ENCODE data around the gene PCYT2. TPM values are rescaled to one million over a fixed set of nuclear protein-coding genes. Genes with fewer than 3 reads are reported as not detected.

The PCYT2 gene
- total RNA-seq, 2 experiments from 2014 or later, result 28.8 to 29.7 TPM

DNA sequence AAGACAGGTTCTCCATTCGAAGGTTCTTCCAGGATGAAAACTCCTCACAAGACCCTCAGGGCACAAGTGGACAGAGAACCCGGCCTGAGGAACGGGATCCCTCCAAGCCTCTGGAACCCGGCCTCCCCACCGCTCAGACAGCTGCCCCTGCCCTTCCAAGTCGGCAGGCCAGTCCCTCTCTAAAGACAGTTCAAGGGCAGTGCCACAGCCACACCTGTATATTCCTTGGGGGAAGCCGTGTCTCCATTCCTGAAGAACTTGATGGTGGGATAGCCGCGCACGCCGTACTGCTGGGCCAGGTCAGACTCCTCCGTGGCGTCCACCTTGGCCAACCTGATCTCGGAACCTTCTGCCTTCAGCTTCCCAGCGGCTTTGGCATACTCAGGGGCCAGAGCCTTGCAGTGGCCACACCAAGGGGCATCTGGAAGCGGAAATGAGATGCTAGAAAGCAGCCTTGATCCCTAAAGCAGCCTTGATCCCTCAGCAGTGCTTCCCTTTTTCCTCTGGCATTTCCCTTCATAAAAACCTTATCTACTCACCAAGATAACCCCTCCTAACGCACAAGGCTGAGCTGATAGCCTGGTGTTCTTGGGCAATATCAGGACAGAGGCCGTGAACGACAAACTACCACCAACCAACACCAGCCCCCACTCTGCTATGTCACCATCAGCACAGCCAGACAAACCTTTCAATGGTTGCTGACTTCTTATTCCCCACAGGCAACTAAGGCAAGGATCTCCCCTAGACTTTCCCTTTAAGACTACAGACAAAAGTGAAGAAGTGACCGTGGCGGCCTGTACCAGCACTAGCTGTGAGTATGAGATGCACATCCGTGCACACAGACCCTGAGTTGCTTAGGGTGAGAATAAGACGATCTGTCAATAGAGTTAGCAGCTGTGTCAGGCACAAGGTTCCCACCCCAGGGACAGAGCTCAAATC lies 52.0 kb downstream of the PCYT2 start:
- peaks cover 51% of the 10 kb centered on the region for H3K36me3 Mint-ChIP-seq
- intact Hi-C loops (cut with micrococcal nuclease), result no loop called here
- H3K27me3 Mint-ChIP-seq, result no peaks in the 10 kb centered on the region
- DNase-seq, result peak; percentile 27
- peak overlapping the region; percentile 79 for H3K27ac Mint-ChIP-seq
- ChIA-PET POLR2A (interaction anchor here (0.7 to 1.5 kb wide), 5 partner anchors 11 to 175 kb away, joined by 3 to 8 read pairs (median 4); partner anchors contain the start of genes ARL16, HGS, MCRIP1 and MRPL12), CTCF (interaction anchor here (1.2 kb wide), 1 partner anchor 10 kb away, joined by 4 read pairs; no protein-coding TSS in a partner anchor)
- H3K4me3 Mint-ChIP-seq, result peak overlapping the region; percentile 88
- no peaks in the 10 kb centered on the region for H3K9me3 Mint-ChIP-seq
- H3K4me1 Mint-ChIP-seq (ENCODE audit: low read depth), result peaks cover 44% of the 10 kb centered on the region

DNA sequence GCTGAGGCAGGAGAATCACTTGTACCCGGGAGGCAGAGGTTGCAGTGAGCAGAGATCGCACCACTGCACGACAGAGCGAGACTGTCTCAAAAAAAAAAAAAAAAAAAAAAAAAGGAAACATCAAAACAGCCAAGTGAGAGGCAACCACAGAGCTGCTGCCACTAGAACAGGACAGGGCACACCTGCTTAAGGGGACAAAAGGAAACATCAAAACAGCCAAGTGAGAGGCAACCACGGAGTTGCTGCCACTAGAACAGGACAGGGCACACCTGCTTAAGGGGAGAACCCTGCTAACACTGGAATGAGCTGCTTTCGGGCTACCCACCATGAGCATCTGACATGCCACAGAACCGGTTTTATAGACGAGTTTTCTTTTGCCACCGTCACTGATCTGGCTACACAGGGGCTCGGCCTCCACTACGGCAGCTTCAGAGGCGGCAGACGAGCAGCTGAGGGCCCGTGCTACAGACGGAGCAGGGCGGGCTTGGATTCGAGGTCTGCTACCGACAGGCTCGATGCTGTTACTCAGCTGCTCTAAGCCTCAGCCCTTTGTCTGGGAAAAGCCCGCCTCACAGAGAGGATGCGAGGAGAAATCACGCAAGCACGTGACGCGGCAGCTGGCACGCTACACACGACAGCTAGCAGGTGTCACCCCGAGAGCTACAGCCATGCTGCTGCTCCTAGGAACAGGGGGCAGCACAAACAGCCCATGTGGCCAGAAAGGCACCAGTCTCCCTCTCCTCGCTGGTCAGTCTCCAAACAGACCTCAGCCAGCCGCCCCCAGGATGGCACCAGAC lies 52.8 kb downstream of the PCYT2 start:
- ChIA-PET CTCF (interaction anchor here (1.2 kb wide), 1 partner anchor 11 kb away, joined by 4 read pairs; no protein-coding TSS in a partner anchor), POLR2A (interaction anchor here (1.0 to 1.5 kb wide), 3 partner anchors 12 to 25 kb away, joined by 3 to 8 read pairs (median 5); partner anchors contain the start of gene MCRIP1)
- Mint-ChIP-seq H3K9me3 (no peaks in the 10 kb centered on the region), H3K27ac (peak overlapping the region; percentile 18), H3K4me1 (ENCODE audit: low read depth) (peaks cover 38% of the 10 kb centered on the region), H3K4me3 (peak overlapping the region; percentile 88), H3K27me3 (no peaks in the 10 kb centered on the region), H3K36me3 (peaks cover 52% of the 10 kb centered on the region)
- intact Hi-C loops (cut with micrococcal nuclease), result no loop called here
- DNase-seq, result no peak

DNA sequence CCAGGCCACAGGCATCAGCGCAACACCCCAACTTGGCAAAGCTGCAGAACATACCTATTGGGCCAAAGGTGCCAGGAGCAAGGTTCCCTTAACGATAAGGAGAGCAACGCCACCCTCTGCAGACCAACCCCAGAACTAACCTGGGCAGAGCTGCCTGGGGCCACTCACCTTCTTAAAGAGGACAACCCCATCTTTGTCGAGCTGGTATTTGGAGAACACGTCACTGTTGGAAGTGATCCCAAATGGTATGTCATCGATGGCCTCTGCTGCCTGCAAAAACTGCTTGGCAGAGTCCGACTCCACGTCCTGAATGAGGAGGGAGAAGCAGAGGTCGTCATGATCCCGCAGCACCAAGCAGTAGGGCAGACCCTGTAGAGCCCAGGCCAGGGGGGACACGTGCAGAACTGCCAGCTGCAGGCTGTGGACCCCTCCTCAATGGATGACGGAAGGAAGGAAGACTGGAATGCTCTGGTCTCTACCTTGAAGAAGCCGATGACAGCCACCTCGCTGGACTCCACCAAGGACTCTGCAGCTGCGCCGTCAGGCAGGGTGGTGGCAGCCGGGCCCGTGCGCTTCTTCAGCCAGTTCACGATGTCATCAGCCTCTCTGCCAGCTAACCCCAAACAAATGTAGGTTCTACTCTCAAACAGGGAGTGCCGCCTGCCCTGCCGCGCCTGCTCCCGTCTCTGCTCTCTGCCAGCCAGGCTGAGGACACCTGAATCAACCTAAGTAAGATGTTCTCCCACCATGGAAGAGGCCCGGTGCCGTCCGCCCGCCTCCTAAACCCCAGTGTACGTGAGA lies 56.0 kb downstream of the PCYT2 start:
- Mint-ChIP-seq H3K27ac (no peak overlapping the region), H3K36me3 (peaks cover 56% of the 10 kb centered on the region), H3K9me3 (no peaks in the 10 kb centered on the region), H3K4me3 (no peak overlapping the region), H3K4me1 (ENCODE audit: low read depth) (peaks cover 25% of the 10 kb centered on the region), H3K27me3 (no peaks in the 10 kb centered on the region)
- POLR2A ChIA-PET, result interaction anchor here (0.6 to 1.4 kb wide), 3 partner anchors 12 to 47 kb away, joined by 4 to 5 read pairs (median 4); partner anchors contain the start of gene NPB
- DNase-seq, result no peak
- CTCF ChIA-PET, result interaction anchor here (0.6 to 1.6 kb wide), 3 partner anchors 21 to 121 kb away, joined by 3 to 4 read pairs (median 3); no protein-coding TSS in a partner anchor
- intact Hi-C loops (cut with micrococcal nuclease), result no loop called here

DNA sequence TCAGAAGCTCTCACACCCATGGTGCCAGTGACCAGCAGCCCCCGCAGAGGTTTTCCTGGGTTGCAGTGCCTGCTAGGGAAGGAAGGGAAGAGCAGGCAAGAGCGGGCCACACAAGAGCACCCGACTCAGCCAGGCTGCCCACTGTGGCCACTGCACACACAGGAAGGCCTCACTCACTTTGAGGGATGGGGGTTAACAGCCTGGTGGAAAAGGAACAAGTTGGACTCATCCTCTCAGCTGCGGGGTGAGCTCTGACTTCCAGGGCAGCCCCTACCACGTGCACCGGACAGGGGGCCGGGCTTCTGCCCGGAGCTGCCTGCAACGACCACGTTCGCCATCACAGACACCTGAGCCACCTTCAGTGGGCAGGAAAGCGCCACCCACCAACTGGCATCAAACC lies 59.0 kb downstream of the PCYT2 start:
- H3K36me3 Mint-ChIP-seq, result peaks cover 39% of the 10 kb centered on the region
- no peak for DNase-seq
- H3K27ac Mint-ChIP-seq, result no peak overlapping the region
- H3K9me3 Mint-ChIP-seq, result no peaks in the 10 kb centered on the region
- no peak overlapping the region for H3K4me3 Mint-ChIP-seq
- ChIA-PET CTCF (no interaction called here), POLR2A (no interaction called here)
- intact Hi-C loops (cut with micrococcal nuclease), result no loop called here
- H3K4me1 Mint-ChIP-seq (ENCODE audit: low read depth), result peaks cover under 1% of the 10 kb centered on the region
- no peaks in the 10 kb centered on the region for H3K27me3 Mint-ChIP-seq

DNA sequence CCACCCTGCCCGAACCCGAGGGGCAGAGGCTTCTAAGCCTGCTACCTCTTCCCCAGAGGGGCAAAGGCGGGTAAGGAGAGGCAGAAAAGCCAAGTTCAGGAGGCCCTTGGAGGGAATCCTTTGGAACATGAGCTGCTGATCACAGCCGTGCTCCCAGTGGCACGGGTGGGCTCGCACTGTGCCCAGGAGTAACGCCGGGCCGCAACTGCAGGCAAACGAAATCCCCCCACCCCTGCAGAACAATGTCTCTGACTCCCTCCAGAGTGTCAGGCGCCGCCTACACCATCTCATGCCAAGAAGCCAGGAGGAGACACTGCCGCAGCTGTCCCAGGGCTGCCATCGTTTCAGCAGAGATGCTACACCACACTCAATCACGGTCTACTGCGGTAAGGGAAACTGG lies 59.8 kb downstream of the PCYT2 start:
- no peaks in the 10 kb centered on the region for H3K9me3 Mint-ChIP-seq
- H3K4me3 Mint-ChIP-seq, result no peak overlapping the region
- H3K36me3 Mint-ChIP-seq, result peaks cover 47% of the 10 kb centered on the region
- no peak overlapping the region for H3K27ac Mint-ChIP-seq
- CTCF ChIA-PET, result no interaction called here
- H3K27me3 Mint-ChIP-seq, result no peaks in the 10 kb centered on the region
- intact Hi-C loops (cut with micrococcal nuclease), result no loop called here
- DNase-seq, result no peak
- POLR2A ChIA-PET, result interaction anchor here (0.7 kb wide), 1 partner anchor 18 kb away, joined by 3 read pairs; the partner anchor contains the start of gene MCRIP1
- H3K4me1 Mint-ChIP-seq (ENCODE audit: low read depth), result no peaks in the 10 kb centered on the region

Other genes with a start within 250 kb of the PCYT2 start
- 10 to 100 TPM; 49.6 to 57.7 TPM for gene OXLD1, start 244.8 kb downstream of the PCYT2 start, total RNA-seq
- gene CCDC137, start 244.7 kb downstream of the PCYT2 start, total RNA-seq, result 10 to 100 TPM; 34.0 to 36.8 TPM
- gene ARL16, start 227.6 kb downstream of the PCYT2 start, total RNA-seq, result 10 to 100 TPM; 15.1 to 17.1 TPM
- 100 to 1,000 TPM in 1 of 2 experiments, 10 to 100 TPM in 1; 96.9 to 111 TPM for gene HGS, start 227.4 kb downstream of the PCYT2 start, total RNA-seq
- gene MRPL12, start 208.0 kb downstream of the PCYT2 start, total RNA-seq, result 100 to 1,000 TPM; 112 to 118 TPM
- gene SLC25A10, start 199.1 kb downstream of the PCYT2 start, total RNA-seq, result 10 to 100 TPM; 25.1 to 25.7 TPM
- gene GCGR, start 107.2 kb downstream of the PCYT2 start, total RNA-seq, result not detected
- 10 to 100 TPM; 67.4 to 68.3 TPM for gene MCRIP1, start 78.1 kb downstream of the PCYT2 start, total RNA-seq
- not detected for gene PPP1R27, start 76.3 kb downstream of the PCYT2 start, total RNA-seq
- 100 to 1,000 TPM; 358 to 367 TPM for gene P4HB, start 50.9 kb downstream of the PCYT2 start, total RNA-seq
- gene ARHGDIA, start 40.1 kb downstream of the PCYT2 start, total RNA-seq, result 100 to 1,000 TPM; 526 to 531 TPM
- 100 to 1,000 TPM; 208 to 210 TPM for gene ALYREF, start 19.8 kb downstream of the PCYT2 start, total RNA-seq
- gene ANAPC11, start 19.7 kb downstream of the PCYT2 start, total RNA-seq, result 100 to 1,000 TPM; 172 to 173 TPM
- not detected for gene NPB, start 9.2 kb downstream of the PCYT2 start, total RNA-seq
- 10 to 100 TPM; 32.0 to 33.1 TPM for gene SIRT7, start 6.8 kb upstream of the PCYT2 start, total RNA-seq
- gene MAFG, start 16.3 kb upstream of the PCYT2 start, total RNA-seq, result 10 to 100 TPM; 23.4 to 24.1 TPM
- 10 to 100 TPM; 88.9 to 89.8 TPM for gene PYCR1, start 25.9 kb upstream of the PCYT2 start, total RNA-seq
- gene MYADML2, start 35.8 kb upstream of the PCYT2 start, total RNA-seq, result not detected
- under 1 TPM; 0.22 to 0.40 TPM for gene NOTUM, start 49.8 kb upstream of the PCYT2 start, total RNA-seq
- gene ASPSCR1, start 66.2 kb upstream of the PCYT2 start, total RNA-seq, result 10 to 100 TPM; 25.4 to 27.1 TPM
- gene CENPX, start 111.5 kb upstream of the PCYT2 start, total RNA-seq, result 10 to 100 TPM; 83.0 to 85.8 TPM
- 10 to 100 TPM; 16.3 to 19.0 TPM for gene LRRC45, start 111.9 kb upstream of the PCYT2 start, total RNA-seq
- gene RAC3, start 120.3 kb upstream of the PCYT2 start, total RNA-seq, result 1 to 10 TPM; 6.3 to 8.1 TPM
- 100 to 1,000 TPM; 105 to 115 TPM for gene DCXR, start 126.3 kb upstream of the PCYT2 start, total RNA-seq
- 10 to 100 TPM; 16.5 to 17.5 TPM for gene RFNG, start 140.4 kb upstream of the PCYT2 start, total RNA-seq
- 10 to 100 TPM; 86.8 to 89.1 TPM for gene GPS1, start 140.5 kb upstream of the PCYT2 start, total RNA-seq
- 100 to 1,000 TPM; 118 to 131 TPM for gene DUS1L, start 154.4 kb upstream of the PCYT2 start, total RNA-seq
- gene FASN, start 186.8 kb upstream of the PCYT2 start, total RNA-seq, result 100 to 1,000 TPM; 209 to 212 TPM

Measured in activated CD4-positive, alpha-beta memory T cell treated with anti-CD3 and anti-CD28 coated beads for 36 hours (primary cell).